NCI-H1930 (cell line): ENCODE measurements around the gene ECE1.

Source experiments
- DNase-seq, 2 experiments: peaks; one replicate each; lab custom pipeline; 2025; lab: John Stamatoyannopoulos, UW

The ECE1 gene

GRCh38 chr1:21307663-21308305 is 17.5 kb upstream of the ECE1 start:
- DNase-seq, result no peak

- DNase-seq, result no peak
These were observed 16.9 kb upstream of the ECE1 start for GRCh38 chr1:21307210-21307609.

GRCh38 chr1:21305900-21306189 is 15.6 kb upstream of the ECE1 start:
- no peak for DNase-seq

GRCh38 chr1:21305155-21305899 is 15.1 kb upstream of the ECE1 start:
- DNase-seq, result no peak

DNA sequence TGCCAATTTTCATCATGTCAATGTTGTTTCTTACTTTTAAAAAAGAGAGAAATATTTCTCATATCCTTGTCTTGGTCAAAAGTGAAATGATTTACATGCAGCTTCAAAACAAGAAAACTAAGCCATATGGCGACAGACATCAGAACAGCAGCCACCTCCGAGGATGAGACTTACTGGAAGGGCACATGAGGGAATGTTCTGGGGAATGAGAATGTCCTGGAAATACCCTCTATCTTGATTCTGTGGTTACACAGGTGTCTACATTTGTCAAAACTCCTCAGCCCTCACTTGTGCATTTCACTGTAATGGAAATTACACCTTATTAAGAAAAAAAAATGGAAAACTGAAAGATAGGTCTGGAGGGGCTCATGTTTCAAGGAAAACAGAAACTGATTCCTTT is 14.2 kb upstream of the ECE1 start:
- no peak for DNase-seq

DNA sequence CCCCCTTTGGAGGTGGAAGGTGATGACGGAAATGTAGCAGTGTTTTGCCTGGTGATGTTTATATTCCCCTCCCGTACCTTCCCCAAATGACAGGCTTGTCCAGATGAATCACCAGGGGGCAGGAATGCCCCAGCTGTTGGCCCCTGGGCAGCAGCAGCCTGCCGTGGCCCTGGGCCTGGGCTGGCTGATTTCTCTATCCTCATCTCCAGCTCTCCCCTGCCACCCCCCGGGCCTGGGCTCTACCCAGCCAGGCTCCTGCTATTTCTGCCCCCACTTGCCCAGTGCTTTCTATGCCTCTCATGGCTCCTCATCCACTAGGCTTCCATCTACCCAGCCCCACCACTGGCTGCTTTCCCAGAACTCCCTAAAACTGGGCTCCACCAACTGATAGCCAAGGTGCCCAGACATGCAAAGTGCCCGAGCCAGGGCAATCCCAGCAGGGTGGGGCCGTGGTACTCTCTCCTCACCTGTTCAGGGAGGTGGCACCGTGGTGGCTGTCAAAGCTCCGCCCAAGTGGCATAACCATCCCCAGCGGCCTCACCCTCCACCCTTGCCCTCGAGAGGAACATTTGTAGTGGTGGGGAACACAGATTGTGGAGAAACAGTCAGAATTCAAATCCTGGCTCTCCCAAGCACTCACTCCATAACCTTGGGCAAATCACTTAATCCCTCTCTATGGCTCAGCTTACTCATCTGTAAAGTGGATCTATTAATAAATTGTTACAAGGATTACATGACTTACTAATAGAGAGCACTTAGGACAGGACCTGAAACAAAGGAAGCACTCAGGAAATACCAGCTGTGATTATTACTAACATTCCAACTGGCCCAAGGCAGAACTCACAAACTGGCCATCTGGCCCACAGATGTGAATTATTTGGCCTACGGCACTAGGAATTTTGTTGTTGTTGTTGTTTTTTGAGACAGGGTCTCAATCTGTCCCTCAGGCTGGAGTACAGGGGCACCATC is 12.8 kb upstream of the ECE1 start:
- no peak for DNase-seq

GRCh38 chr1:21301794-21302440 is 11.7 kb upstream of the ECE1 start:
- no peak for DNase-seq

GRCh38 chr1:21300774-21301173 is 10.5 kb upstream of the ECE1 start:
- no peak for DNase-seq

DNA sequence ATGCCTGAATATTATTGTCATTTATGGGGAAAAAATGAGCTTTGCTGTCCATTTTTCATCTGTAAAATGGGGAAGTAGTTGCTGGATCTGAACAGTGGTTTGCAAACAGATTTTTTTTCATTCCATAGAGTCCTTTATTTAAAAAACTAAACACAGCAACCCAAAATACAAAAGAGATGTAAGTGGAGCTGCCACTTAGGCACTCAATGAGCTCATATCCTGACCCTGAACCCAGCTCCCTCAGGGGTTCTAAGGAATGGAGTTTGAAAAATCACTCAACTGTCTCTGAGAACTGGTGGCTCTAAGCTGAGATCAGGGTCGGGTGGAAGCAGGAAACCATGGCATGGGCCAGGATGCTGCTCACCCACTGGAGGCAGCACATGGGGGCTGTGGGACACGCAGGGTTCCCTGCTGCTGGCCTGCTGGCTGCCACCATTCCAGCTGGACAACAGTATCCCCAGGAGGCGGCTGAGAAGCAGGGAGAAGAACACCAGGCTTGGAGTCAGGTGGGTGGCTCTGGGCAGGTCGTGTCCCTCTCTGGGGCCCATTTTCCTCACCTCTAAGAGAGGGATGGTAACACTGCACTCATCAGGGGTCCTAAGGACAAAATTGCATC is 9.6 kb upstream of the ECE1 start:
- no peak for DNase-seq

- DNase-seq, result no peak
These were observed 8.7 kb upstream of the ECE1 start for GRCh38 chr1:21298981-21299391.

- DNase-seq, result no peak
These were observed 7.7 kb upstream of the ECE1 start for GRCh38 chr1:21297975-21298374.

DNA sequence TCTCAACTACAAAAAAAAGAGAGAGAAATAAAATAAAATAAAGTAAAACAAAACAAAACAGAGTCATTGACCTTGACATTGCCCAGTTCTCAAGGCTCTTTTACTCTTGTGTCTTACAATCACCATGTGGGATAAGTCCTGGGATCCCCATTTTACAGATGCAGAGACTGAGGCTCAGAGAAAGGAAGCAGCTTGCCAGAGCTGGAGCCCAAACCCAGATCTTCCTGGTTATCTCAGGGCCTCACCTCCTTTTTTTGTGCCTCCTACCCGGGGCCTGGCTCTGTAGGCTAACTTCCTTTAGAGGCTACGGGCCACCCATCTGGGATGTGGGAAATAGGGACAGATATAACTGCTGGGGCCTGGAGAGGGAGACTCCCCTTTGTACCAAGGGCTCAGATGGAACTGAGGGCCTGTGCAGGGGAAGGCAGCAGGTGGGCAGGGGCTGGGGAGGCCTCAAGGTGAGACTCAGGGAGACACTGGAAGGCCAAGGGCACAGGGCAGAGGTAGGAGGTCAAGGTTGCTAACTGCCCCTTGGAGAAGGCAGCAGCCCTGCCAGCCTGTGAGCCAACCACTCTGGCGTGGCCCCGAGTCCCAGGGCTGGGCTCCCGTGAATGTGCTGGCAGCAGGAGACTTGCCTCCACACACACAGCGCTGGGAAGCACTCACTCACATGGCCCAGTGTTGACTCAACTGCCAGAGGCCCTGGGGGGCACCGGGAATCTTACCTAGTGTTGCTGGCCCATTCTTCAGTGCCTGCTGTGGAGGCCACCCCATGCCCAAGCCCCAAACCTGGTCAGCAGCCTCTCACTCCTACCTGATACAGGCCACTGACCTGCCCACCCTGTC is 6.5 kb upstream of the ECE1 start:
- no peak for DNase-seq

DNA sequence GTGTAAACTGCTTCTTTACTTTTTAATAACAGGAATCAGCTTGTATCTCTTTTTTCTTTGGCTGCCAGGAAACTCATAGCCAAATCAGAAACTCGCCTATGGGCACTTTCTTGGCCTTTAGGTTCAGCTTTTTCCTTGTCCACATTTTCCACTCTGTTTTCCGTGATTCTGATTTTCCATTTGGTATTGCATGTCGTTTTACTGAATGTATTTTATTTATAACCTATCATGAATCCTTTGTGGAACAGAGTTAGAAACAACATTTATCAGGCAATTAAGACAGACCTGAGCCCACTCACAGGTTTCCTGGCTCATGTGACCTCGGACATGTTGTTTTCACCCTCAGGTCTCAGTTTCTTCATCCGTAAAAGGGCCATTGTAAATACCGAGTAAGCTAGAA is 5.3 kb upstream of the ECE1 start:
- no peak for DNase-seq

- no peak for DNase-seq
These were observed 4.7 kb upstream of the ECE1 start for GRCh38 chr1:21295002-21295401.

DNA sequence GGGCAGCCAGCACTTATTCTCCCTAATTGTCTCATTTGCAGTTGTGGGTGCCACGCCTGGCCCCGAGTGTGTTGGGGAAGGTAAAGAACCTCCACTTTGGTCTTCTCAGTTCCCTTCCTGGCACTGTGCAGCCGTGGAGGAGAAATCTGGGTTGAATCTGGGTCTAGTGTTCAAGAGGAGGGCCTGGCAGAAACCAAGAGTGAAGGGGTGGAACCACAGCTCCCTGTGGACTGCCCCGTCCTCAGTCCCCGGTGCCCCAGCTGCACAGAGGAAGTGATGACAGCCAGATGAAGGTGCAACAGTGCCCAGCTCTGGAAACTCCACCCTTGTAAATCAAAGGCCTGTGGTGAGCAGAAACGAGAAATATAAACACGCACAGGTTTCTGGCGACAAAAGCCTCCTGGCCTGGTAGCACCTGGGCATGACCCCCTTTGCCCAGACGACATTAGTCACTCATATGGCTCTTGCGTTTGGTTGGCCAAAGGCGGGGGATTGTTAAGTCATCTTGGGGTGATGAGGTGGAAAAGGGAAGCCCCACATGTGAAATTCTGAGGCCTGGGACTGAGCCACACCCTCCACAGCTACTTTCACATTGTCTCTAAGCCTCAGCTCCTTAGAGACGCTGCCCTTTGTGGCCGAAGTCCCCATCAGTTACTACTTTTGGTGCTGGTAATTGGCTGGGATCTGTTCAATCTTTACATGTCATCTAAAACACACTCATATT is 4.2 kb upstream of the ECE1 start:
- no peak for DNase-seq

- no peak for DNase-seq
These were observed 3.4 kb upstream of the ECE1 start for GRCh38 chr1:21293537-21294265.

GRCh38 chr1:21292984-21293536 is 2.8 kb upstream of the ECE1 start:
- DNase-seq, result no peak

DNA sequence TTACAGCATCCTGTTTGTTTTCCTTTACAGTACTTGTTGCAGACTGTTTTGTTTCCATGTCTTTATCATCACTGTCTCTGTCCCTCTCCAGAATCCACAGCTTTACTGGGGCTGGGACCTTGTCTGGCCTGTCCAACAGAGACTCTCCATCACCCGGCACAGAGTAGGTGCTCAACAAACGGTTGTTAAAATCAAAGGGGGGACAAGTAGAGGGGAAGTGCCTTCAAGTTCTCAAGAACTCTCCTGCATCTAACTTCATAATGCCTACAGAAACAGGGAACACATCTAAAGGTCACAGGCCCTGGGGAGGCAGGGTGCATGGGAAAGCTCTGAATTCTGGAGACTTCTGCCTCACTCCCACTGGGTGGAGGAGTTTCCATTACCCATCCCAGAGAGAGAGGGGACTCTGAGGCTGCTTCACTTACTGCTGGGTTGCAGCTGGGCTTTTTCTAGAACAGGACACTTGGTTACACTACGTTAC is 2.3 kb upstream of the ECE1 start:
- DNase-seq, result no peak

DNA sequence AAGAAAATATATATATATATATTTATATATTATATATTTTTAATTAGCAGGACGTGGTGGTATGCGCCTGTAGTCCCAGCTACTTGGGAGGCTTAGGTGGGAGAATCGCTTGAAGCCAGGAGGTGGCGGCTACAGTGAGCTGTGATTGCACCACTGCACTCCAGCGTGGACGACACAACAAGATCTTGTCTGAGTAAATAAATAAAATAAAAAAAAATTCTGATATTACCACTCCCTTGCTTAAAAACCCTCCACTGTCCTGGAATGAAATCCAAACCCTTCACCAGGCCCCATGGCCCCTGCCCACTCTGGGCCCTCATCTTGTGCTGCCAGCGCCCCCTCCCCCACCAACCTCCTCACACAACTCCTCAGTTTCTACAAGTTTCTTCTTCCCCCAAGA is 1.7 kb upstream of the ECE1 start:
- no peak for DNase-seq
